ENCODE measurements around the gene DHRS11.

DNA sequence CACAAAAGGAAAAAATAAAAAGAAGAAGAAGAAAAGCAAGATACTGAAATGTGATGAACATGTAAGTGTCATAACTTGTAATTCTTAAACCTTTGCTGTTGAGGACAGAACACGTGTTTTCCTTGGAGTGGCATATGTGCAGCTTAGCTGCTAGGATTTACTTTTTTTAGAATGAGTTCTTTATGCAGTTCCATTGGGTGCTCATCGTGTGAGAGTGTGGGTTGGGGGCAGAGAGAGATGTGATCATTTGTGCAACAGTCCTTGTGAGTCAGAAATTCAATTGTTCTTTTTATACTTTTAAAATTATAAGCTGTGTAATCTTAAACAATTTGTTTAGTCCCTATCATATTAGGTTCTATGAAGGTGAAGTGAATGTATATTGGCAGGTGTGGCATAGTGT is 5.5 kb upstream of the DHRS11 start:
- TF ChIP-seq, protein P1, sequence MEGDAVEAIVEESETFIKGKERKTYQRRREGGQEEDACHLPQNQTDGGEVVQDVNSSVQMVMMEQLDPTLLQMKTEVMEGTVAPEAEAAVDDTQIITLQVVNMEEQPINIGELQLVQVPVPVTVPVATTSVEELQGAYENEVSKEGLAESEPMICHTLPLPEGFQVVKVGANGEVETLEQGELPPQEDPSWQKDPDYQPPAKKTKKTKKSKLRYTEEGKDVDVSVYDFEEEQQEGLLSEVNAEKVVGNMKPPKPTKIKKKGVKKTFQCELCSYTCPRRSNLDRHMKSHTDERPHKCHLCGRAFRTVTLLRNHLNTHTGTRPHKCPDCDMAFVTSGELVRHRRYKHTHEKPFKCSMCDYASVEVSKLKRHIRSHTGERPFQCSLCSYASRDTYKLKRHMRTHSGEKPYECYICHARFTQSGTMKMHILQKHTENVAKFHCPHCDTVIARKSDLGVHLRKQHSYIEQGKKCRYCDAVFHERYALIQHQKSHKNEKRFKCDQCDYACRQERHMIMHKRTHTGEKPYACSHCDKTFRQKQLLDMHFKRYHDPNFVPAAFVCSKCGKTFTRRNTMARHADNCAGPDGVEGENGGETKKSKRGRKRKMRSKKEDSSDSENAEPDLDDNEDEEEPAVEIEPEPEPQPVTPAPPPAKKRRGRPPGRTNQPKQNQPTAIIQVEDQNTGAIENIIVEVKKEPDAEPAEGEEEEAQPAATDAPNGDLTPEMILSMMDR (IDR thresholded peaks at IDR 0.05; ENCODE audit: poor library complexity, severe bottlenecking) = no peak
- TF ChIP-seq EZH2 (IDR thresholded peaks at IDR 0.05; ENCODE audit: borderline replicate concordance, insufficient read depth, low read length, poor library complexity, severe bottlenecking) = no peak
